ENCODE measurements around the gene GRPEL1.

The GRPEL1 gene

GRCh38 chr4:7043284-7044136, 24.4 kb downstream of the GRPEL1 start, which contains the start of gene TADA2B:
TSS of gene TADA2B (plus strand) at chr4:7043372. CDS start at chr4:7043580, 208 bp downstream.
- DNase-seq: peak; percentile 45

GRCh38 chr4:7042503-7043283, 25.2 kb downstream of the GRPEL1 start:
- peak; percentile 86 to 93 for DNase-seq

GRCh38 chr4:7041801-7042502, 25.9 kb downstream of the GRPEL1 start:
- DNase-seq: no peak

GRCh38 chr4:7041246-7041645, 26.6 kb downstream of the GRPEL1 start:
- DNase-seq: no peak

- DNase-seq: no peak
Measured at GRCh38 chr4:7040765-7041164, 27.1 kb downstream of the GRPEL1 start.

GRCh38 chr4:7037425-7037824, 30.4 kb downstream of the GRPEL1 start:
- no peak for DNase-seq

- no peak for DNase-seq
Measured at GRCh38 chr4:7034262-7035081, 33.4 kb downstream of the GRPEL1 start.

- DNase-seq: no peak
Measured at GRCh38 chr4:7032596-7032995, 35.3 kb downstream of the GRPEL1 start.

GRCh38 chr4:7031558-7032449, 36.1 kb downstream of the GRPEL1 start:
- DNase-seq: no peak

GRCh38 chr4:7030856-7031255, 37.0 kb downstream of the GRPEL1 start:
- DNase-seq: no peak

GRCh38 chr4:7029921-7030320, 37.9 kb downstream of the GRPEL1 start:
- DNase-seq: no peak

- DNase-seq: no peak
Measured at GRCh38 chr4:7029212-7029611, 38.7 kb downstream of the GRPEL1 start.

- peak in 1 of 2 experiments; percentile 16 for DNase-seq
Measured at GRCh38 chr4:7027913-7028312, 40.0 kb downstream of the GRPEL1 start.

- DNase-seq: peak in 1 of 2 experiments; percentile 20
Measured at GRCh38 chr4:7027284-7027683, 40.6 kb downstream of the GRPEL1 start.

- DNase-seq: no peak
Measured at GRCh38 chr4:7026107-7026506, 41.8 kb downstream of the GRPEL1 start.

- DNase-seq: no peak
Measured at GRCh38 chr4:7025040-7025602, 42.7 kb downstream of the GRPEL1 start.

- no peak for DNase-seq
Measured at GRCh38 chr4:7024336-7024890, 43.5 kb downstream of the GRPEL1 start.

- DNase-seq: no peak
Measured at GRCh38 chr4:7023901-7024300, 44.0 kb downstream of the GRPEL1 start.

GRCh38 chr4:7023486-7023885, 44.4 kb downstream of the GRPEL1 start:
- no peak for DNase-seq

GRCh38 chr4:7021930-7022664, 45.8 kb downstream of the GRPEL1 start:
- no peak for DNase-seq

Data from stimulated activated CD4-positive, alpha-beta T cell treated with anti-CD3 and anti-CD28 coated beads, Interleukin-4, amount 100 ng/mL, for 4 hours (primary cell).